AG04450 (cell line): ENCODE results near the gene VSTM5. TPM values are rescaled to one million over a fixed set of nuclear protein-coding genes. Genes with fewer than 3 reads are reported as not detected.
A peak's percentile ranks its signal among the peaks of the same experiment; 100 is the strongest.

ENCODE experiments used
- CTCF ChIA-PET: fragments of 300-600, 350-600 bp; formaldehyde crosslinking; extraction: SDS; loops from one replicate; lab custom pipeline; 2022; ENCODE audit warnings: antibody characterized with exemption, inconsistent platforms; lab: Charles Lee
- POLR2A ChIA-PET: fragments of 350-600 bp; formaldehyde crosslinking; extraction: SDS; loops from one replicate; lab custom pipeline; 2021; ENCODE audit warnings: antibody characterized with exemption, inconsistent platforms; lab: Yijun Ruan, JAX
- DNase-seq: peaks from one replicate; pipeline ENCODE4 v3.0.0-alpha.2; 2011; ENCODE audit warnings: low read depth, low spot score
- H3K27ac ChIP-seq: one replicate; pipeline ENCODE4 v1.5.1; 2012; ENCODE audit warnings: low read depth, low read length, control low read depth
- H3K27me3 ChIP-seq: one replicate; pipeline ENCODE4 v1.6.0; 2012; ENCODE audit warnings: low read length; ENCODE audit not compliant: control insufficient read depth, insufficient read depth
- H3K4me3 ChIP-seq: 2 replicates; pipeline ENCODE4 v1.5.1; 2011; ENCODE audit warnings: mild to moderate bottlenecking, low read depth, low read length, control low read depth
- H3K9me3 ChIP-seq: 2 replicates; pipeline ENCODE4 v1.5.1; 2012; ENCODE audit warnings: low read length; ENCODE audit not compliant: control insufficient read depth, insufficient read depth
- polyA plus RNA-seq: library from polyadenylated mRNA; depleted of rRNA; stranded (reverse); fragments of >200 nt; gene quantifications from 2 replicates; pipeline ENCODE4 v1.2.3, GENCODE V29; 2011
- TF ChIP-seq, protein P1 (sequence below): IDR thresholded peaks from 2 replicates; pipeline ENCODE4 v1.5.1; 2011; ENCODE audit warnings: low read depth, low read length, control low read depth, inconsistent platforms

Gene VSTM5
- polyA plus RNA-seq, 1 experiment: 0.57 TPM

DNA sequence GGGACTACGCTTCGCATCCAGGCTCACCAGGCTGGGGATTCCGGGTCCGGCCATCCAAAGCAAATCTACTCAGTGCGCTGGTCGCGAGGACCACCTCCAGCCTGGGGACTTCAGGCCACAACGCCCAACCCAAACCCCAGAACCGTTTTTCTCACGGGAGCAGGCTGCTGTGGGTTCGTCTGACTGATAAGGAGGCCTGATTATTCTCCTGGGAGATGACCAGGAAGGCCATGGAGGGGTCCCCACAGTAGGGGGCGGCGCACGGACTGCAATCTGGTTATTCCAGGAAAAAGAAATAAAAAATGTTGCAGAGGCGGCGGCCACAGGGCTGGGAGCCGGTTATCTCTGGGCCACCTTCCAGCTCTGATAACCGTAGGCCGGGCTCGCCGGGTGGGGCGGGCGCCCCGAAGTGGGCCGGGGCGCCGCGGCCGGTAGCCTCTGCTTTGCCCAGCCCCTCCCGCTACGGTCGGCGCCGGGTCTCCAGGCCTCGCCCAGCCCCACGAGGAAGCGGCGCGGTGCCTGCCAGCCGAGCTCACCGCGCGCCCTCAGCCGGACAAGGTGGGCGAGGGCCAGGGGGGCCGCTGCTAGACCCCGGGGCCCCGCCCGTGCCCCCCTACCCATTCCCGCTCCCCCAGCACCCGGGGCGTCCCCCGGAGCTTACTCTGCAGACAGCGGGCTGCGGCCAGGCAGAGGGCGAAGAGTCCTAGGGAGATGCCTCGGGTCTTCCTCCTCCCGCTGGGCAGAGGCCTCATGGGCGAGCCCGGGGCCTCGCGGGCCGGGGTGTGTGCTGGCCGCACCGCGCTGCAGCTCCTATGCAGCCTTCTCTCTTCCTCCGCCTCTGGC is 446 bp downstream of the VSTM5 start:
- Histone ChIP-seq H3K27ac (no peak overlapping the region), H3K27me3 (no peaks in the 10 kb centered on the region), H3K4me3 (peak overlapping the region; percentile 45), H3K9me3 (no peaks in the 10 kb centered on the region)
- no peak for DNase-seq
- ChIA-PET CTCF (interaction anchor here (0.6 to 1.4 kb wide), 3 partner anchors 45 to 607 kb away, joined by 5 to 8 read pairs (median 6); no protein-coding TSS in a partner anchor), POLR2A (interaction anchor here (0.7 kb wide), 1 partner anchor 27 kb away, joined by 3 read pairs; no protein-coding TSS in a partner anchor)
- TF ChIP-seq, protein P1, sequence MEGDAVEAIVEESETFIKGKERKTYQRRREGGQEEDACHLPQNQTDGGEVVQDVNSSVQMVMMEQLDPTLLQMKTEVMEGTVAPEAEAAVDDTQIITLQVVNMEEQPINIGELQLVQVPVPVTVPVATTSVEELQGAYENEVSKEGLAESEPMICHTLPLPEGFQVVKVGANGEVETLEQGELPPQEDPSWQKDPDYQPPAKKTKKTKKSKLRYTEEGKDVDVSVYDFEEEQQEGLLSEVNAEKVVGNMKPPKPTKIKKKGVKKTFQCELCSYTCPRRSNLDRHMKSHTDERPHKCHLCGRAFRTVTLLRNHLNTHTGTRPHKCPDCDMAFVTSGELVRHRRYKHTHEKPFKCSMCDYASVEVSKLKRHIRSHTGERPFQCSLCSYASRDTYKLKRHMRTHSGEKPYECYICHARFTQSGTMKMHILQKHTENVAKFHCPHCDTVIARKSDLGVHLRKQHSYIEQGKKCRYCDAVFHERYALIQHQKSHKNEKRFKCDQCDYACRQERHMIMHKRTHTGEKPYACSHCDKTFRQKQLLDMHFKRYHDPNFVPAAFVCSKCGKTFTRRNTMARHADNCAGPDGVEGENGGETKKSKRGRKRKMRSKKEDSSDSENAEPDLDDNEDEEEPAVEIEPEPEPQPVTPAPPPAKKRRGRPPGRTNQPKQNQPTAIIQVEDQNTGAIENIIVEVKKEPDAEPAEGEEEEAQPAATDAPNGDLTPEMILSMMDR: peak; percentile 16; the same call in 1 of the 2 replicates

GRCh38 chr11:93849201-93849600 is 1.2 kb downstream of the VSTM5 start:
- no peak for DNase-seq
- Histone ChIP-seq H3K9me3 (no peaks in the 10 kb centered on the region), H3K4me3 (no peak overlapping the region), H3K27me3 (no peaks in the 10 kb centered on the region), H3K27ac (no peak overlapping the region)
- CTCF ChIA-PET: no interaction called here
- POLR2A ChIA-PET: no interaction called here
- TF ChIP-seq, protein P1: no peak

- POLR2A ChIA-PET: interaction anchor here (0.7 kb wide), 1 partner anchor 62 kb away, joined by 3 read pairs; the partner anchor contains the start of gene MED17
- TF ChIP-seq, protein P1: no peak
- peak overlapping the region; percentile 31 for H3K27ac ChIP-seq
- DNase-seq: peak; percentile 8
- no peaks in the 10 kb centered on the region for H3K27me3 ChIP-seq
- H3K9me3 ChIP-seq: no peaks in the 10 kb centered on the region
- no peak overlapping the region for H3K4me3 ChIP-seq
- CTCF ChIA-PET: interaction anchor here (0.6 to 1.2 kb wide), 6 partner anchors 49 to 674 kb away, joined by 3 to 8 read pairs (median 4); partner anchors contain the start of gene MED17
Observed at GRCh38 chr11:93846411-93846810, 4.0 kb downstream of the VSTM5 start.

DNA sequence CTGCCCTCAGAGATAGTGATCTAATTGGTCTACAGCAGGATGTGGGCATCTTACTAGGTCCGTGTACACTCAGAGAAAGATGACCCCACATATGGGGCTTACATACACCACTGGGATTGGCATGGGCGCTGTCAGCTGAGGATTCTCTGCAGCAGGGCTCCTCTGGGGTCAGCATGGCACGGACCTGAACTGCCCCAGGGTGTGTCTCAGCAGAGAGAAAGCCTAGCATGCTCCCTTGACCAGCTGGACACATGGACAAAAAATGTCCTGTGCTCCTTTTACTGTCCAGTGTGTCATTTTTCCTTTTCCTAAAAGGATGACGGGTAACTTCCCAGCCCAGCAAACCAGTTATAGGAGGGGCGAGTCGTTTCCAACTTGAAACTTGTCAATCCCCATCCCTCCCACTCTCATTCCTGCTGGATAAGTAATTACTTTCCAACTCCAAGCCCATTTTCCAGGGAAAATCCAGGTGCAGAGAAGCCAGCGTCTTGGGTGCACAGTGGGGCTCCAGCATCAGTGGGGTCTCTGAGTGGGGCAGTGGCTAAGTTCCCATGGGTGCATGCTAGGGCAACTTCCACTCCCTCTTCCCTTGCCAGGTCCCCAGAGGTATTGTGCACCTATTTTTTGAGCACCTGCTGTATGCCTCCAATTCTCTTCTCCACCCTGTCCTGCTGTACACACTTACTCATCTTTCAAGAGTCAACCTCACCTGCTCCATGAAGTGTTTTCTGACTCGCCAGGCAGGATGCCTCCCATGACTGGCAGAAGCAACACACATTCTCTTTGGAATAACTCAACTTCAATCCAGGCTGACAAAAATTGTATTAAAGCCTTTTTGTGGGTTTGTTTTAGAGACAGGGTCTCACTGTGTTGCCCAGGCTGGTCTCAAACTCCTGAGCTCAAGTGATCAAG is 5.0 kb downstream of the VSTM5 start:
- ChIA-PET CTCF (interaction anchor here (0.8 to 1.2 kb wide), 2 partner anchors 50 to 326 kb away, joined by 3 to 5 read pairs; no protein-coding TSS in a partner anchor), POLR2A (no interaction called here)
- DNase-seq: no peak
- H3K27ac ChIP-seq: no peak overlapping the region
- H3K9me3 ChIP-seq: no peaks in the 10 kb centered on the region
- H3K4me3 ChIP-seq: no peak overlapping the region
- H3K27me3 ChIP-seq: no peaks in the 10 kb centered on the region
- TF ChIP-seq, protein P1: no peak
